ENCODE measurements around the gene CIAPIN1.

CIAPIN1 gene

DNA sequence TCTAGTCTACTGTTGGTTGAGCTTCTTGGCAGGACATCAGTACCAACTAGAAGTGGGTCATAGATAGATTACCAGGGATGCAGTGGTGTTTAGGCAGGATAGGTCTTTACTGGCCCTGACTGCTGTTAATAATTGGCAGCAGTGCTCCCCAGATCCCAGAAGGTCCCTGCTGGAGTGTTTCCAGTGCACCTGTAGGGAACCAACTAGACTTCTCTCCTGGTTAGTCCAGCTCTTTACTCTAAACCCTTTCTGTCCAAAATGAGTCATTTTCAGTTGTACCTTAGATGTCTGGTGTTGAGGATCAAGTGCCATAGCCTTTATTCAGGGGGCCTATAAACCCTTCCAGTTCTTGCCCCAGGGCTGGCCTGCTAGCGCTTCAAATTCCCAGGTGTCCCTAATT lies 24.0 kb upstream of the CIAPIN1 start:
- TF ChIP-seq, protein P1, sequence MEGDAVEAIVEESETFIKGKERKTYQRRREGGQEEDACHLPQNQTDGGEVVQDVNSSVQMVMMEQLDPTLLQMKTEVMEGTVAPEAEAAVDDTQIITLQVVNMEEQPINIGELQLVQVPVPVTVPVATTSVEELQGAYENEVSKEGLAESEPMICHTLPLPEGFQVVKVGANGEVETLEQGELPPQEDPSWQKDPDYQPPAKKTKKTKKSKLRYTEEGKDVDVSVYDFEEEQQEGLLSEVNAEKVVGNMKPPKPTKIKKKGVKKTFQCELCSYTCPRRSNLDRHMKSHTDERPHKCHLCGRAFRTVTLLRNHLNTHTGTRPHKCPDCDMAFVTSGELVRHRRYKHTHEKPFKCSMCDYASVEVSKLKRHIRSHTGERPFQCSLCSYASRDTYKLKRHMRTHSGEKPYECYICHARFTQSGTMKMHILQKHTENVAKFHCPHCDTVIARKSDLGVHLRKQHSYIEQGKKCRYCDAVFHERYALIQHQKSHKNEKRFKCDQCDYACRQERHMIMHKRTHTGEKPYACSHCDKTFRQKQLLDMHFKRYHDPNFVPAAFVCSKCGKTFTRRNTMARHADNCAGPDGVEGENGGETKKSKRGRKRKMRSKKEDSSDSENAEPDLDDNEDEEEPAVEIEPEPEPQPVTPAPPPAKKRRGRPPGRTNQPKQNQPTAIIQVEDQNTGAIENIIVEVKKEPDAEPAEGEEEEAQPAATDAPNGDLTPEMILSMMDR (IDR thresholded peaks at IDR 0.05; ENCODE audit: low read depth, low read length, missing control alignments), result no peak
- no peak overlapping the region for H3K4me3 ChIP-seq (replicated peaks; ENCODE audit: low read depth, low read length)
- DNase-seq (ENCODE audit: extremely low read depth, low read depth), result no peak

DNA sequence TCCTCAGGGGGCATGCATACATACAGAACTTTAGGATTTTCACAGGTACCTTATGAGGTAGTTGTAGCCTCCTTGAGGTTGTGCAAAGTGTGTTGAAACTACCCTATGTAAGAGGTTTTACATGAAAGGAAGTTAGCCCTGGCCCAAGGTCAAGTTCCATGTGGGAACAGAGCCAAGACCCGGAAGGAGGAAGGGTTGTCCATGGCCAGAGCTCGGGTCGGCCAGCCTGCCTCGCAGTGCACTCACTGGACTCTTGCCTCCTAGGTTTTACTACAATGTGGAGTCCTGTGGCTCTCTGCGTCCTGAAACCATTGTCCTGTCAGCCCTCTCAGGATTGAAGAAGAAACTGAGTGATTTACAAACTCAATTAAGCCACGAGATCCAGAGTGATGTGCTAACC lies 23.5 kb upstream of the CIAPIN1 start:
- no peak for DNase-seq (ENCODE audit: extremely low read depth, low read depth)
- TF ChIP-seq, protein P1 (IDR thresholded peaks at IDR 0.05; ENCODE audit: low read depth, low read length, missing control alignments), result no peak
- H3K4me3 ChIP-seq (replicated peaks; ENCODE audit: low read depth, low read length), result no peak overlapping the region

DNA sequence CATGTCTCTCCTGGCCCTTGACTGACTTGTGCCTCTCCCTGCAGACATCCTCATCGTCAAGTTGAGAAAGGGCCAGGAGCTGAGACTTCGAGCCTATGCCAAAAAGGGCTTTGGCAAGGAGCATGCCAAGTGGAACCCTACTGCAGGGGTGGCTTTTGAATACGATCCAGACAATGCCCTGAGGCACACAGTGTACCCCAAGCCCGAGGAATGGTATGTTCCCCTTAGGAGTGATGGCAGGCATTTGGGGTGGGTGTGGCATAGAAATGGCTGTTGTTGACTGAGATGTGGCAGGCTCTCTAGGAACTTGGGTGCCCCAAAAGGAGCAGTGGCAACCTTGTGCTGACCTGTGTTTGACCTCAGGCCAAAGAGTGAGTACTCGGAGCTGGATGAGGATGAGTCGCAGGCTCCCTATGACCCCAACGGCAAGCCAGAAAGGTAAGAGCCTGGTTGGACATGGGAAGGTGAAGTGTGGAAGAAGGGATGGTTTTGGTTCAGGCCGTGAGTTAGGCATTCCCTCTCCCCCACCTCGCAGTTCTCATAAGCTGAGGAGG lies 22.8 kb upstream of the CIAPIN1 start:
- no peak for DNase-seq (ENCODE audit: extremely low read depth, low read depth)
- TF ChIP-seq, protein P1 (IDR thresholded peaks at IDR 0.05; ENCODE audit: low read depth, low read length, missing control alignments), result no peak
- no peak overlapping the region for H3K4me3 ChIP-seq (replicated peaks; ENCODE audit: low read depth, low read length)

DNA sequence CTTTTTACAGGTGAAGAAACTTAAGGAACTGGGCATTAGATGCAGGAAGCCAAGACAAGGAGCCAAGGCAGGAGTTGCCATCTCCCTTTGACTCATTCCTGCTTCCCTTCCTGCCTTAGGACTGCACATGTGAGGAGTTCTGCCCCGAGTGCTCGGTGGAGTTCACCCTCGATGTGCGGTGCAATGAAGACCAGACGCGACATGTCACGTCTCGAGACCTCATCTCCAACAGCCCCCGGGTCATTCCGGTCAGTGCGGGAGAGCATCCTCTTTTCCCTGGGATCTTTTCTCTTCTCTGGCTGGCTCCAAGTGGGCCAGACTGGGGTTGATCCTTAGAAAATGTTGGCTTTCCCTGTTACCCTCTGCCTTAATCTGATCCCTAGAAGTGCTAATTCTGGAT lies 21.9 kb upstream of the CIAPIN1 start:
- TF ChIP-seq, protein P1 (IDR thresholded peaks at IDR 0.05; ENCODE audit: low read depth, low read length, missing control alignments), result no peak
- DNase-seq (ENCODE audit: extremely low read depth, low read depth), result no peak
- H3K4me3 ChIP-seq (replicated peaks; ENCODE audit: low read depth, low read length), result no peak overlapping the region

DNA sequence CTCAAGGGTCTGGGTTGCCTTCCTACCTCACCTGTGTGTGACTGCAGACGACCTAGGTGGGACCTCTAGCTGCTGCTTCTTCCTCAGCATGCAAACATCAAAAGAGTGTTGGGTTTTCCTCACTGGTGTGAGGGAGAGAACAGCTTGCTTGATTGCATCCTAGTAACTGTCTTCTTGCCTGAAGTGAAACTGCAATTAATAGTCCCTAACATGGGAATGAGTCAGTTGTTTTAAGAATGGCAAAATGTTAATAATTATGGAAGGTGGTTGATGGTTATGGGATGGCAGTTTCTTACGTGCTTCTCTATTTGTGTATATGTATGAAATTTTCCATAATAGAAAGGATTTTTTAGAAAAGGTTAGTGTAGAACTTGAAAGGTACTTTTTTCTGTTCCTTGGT lies 21.2 kb upstream of the CIAPIN1 start:
- H3K4me3 ChIP-seq (replicated peaks; ENCODE audit: low read depth, low read length), result no peak overlapping the region
- no peak for DNase-seq (ENCODE audit: extremely low read depth, low read depth)
- TF ChIP-seq, protein P1 (IDR thresholded peaks at IDR 0.05; ENCODE audit: low read depth, low read length, missing control alignments), result no peak

DNA sequence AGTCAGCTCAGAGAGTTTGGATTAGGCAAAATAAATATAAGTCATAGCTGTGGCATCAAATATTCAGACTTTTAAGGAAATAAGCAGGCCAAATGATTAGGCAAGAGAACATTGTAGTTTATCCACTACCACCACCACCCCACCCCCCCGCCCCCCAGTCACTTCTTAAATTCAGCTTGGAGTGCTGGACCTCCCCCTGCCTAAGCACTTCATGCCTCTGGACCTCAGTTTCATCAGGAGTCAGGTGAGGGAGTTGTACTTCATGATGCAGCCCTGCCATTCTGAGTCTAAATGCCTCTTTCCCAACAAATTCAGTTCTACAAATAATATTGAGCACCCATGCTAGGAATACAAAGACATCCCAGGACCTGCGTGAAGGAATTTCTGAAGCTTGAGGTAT lies 17.3 kb upstream of the CIAPIN1 start:
- TF ChIP-seq, protein P1 (IDR thresholded peaks at IDR 0.05; ENCODE audit: low read depth, low read length, missing control alignments), result no peak
- no peak overlapping the region for H3K4me3 ChIP-seq (replicated peaks; ENCODE audit: low read depth, low read length)
- DNase-seq (ENCODE audit: extremely low read depth, low read depth), result no peak

DNA sequence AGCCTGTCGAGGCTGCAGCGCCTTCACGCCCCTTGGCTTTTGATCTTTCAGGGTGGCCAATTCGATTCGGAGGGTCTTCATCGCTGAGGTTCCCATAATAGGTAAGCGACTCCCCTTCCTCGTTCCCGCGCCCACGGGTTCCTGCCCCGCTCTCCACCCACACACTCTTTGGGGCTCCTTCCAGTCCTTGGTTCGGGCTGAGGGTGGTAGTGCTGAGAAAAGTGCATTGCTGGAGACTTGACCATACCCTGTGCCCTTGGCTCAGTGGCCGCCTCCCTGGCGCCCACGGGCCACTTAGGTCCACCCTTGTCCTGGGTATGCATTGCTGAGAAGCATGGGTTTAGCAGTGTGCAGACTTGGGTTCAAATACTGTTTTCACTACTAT lies 15.8 kb upstream of the CIAPIN1 start:
- H3K4me3 ChIP-seq (replicated peaks; ENCODE audit: low read depth, low read length), result peak overlapping the region; percentile 94
- DNase-seq (ENCODE audit: extremely low read depth, low read depth), result no peak
- TF ChIP-seq, protein P1 (IDR thresholded peaks at IDR 0.05; ENCODE audit: low read depth, low read length, missing control alignments), result no peak
